C1 segment of cervical spinal cord (tissue), 14 donors: ENCODE data around the gene CD99.

ENCODE experiments used
- DNase-seq, 14 donors: peaks; one replicate each; lab custom pipeline; 2025; lab: John Stamatoyannopoulos, UW

CD99 gene, protein sequence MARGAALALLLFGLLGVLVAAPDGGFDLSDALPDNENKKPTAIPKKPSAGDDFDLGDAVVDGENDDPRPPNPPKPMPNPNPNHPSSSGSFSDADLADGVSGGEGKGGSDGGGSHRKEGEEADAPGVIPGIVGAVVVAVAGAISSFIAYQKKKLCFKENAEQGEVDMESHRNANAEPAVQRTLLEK

DNA sequence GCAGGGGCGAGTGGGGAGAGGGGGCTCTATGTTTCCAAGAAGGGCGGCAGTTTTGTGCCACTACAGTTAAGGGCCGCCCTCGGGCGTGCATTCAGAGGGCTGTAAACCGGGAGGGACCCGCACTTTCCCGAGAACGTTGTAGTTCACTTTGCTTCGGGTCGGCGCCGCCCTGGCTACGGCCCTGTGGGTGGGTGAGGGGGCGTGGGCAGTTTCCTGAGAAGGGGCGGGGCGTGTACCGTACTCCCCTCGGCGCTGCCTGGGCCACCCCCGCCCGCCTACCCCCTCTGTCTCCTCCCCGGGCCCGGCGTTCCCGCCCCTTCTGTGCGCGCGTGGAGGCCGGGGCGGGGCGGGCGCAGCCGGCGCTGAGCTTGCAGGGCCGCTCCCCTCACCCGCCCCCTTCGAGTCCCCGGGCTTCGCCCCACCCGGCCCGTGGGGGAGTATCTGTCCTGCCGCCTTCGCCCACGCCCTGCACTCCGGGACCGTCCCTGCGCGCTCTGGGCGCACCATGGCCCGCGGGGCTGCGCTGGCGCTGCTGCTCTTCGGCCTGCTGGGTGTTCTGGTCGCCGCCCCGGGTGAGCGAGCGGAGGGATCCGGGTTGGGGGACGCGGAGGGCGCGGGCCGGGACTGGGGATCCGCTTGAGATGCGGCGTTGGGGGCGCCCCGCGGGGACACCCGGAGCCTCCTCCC is at the start of gene CD99:
CD99 (plus strand) TSS at position 440 of the 687 bp plus-strand sequence; CDS start at position 506, 66 bp downstream.
- DNase-seq: no peak

GRCh38 chrX:2642146-2642545 is 48.9 kb upstream of the CD99 start:
- DNase-seq: no peak

- DNase-seq: no peak
Observed at GRCh38 chrX:2642791-2643190, 48.3 kb upstream of the CD99 start.

DNA sequence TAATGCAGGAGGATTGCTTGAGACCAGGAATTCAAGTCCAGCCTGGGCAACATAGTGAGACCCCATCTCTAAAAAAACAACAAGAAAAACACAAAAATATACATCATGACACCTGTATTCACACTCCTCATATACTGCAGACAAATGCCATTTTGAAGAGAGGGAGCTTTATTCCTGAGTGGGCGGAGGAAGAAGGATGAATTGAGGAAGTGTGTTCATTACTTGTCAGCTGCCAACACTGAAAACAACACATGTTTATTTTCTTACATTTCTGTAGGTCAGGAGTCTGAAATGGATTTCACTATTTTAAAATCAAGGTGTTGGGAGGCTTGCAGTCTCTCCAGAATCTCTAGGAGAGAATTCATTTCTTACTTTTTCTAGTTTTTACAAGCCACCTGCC is 47.2 kb upstream of the CD99 start:
- DNase-seq: no peak

GRCh38 chrX:2645563-2645962 is 45.5 kb upstream of the CD99 start:
- no peak for DNase-seq

DNA sequence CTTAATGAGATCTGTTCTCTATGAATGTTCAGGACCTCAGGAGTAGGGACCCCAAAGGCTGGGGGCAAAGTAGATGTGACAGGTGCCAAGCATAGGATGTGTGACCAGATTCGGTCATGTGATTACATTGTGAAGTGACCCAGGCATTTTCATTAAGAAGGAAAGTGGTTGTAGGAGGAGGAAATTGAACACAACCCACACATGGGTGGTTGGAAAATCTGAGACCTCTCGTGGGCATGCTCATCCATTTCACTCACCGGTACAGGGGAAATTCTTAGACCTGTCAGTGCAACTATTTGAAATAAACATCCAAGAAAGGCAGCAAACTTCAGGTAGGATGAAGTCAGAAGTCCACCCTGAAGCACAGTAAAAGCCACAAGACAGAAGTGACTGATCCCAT is 43.5 kb upstream of the CD99 start:
- no peak for DNase-seq

- DNase-seq: no peak
Observed at GRCh38 chrX:2650037-2650436, 41.1 kb upstream of the CD99 start.

DNA sequence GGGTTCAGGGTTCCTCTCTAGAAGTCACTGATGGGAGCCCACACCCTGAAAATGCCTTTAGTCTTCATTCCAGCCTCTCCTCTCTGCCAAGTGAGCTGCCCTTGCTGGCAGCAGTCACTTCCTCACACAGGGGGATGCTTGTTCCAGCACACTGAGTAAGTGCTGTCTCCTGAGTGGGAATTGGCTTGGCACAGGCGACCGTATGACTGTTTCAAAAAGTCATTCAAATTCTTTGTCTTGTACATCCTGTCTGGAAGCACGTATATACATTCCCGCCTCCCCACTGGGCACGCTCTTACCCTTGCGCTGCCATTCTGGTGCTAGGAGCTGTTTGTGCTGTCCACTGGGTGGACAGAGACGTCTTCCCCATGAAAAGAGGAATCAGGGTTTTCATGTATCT is 40.2 kb upstream of the CD99 start:
- DNase-seq: no peak

GRCh38 chrX:2652106-2652505 is 39.0 kb upstream of the CD99 start:
- DNase-seq: no peak

DNA sequence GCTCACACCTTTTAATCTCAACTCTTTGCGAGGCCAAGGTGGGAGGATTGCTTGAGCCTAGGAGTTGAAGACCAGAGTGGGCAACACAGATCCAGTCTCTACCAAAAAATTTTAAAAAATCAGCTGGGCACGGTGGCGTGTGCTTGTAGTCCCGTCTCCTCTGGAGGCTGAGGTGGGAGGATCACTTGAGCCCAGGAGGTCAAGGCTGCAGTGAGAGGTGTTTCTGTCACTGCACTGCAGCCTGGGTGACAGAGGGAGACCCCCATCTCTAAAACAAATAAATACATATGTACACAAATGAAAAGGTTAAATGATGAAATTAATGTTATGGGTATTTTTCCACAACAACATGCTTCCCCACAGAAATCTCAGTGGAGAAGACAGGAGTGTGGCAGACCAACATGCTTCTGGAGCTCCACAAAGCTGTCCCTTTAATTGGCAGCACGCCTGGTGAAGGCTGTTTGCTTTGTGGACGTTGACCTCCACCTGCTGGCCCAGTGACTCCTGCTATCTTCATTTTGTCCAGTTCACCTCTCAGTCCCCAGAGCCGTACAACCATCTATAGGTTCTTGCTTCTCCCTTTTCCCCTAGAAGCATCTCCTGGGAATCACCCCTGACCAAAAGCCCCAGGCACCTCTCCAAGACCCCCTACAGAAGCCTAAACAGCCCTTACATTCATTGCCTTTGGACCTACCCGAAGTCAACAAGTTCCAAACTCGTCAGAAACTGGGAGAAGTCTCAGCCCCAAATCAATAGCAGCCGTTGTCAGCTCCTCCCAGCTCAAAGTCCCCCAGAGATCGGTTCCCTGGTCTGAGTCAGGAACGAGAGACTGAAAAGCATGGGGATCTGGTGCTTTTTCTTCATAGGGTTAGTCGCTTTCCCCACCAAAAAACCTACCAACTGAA is 36.4 kb upstream of the CD99 start:
- DNase-seq: no peak

DNA sequence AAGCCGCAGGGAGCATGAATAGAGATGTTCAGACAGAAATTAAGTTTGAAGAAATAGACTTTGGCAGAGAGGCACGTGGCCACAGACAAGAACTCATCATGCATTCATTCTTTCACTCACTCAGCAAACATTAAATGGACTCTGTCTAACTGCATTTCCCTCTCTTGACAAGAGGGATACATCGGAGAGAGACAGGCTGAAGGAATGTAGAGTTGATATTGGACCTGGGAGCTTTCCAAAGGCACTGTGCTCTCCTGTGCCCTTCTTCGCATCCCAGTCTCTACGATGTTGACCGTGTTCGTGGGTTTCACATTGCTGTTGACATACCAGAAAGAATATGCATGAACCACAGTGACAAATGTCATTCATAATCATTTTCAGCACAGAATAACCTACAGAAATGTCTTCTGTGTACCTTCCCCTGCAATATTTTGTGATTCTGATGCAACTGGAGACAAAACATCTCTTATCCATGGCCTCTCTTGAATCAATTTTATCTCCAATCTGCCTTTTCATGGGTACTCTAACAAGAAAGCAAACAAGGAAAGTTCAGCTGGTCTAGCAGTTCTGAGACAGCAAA is 34.7 kb upstream of the CD99 start:
- no peak for DNase-seq

DNA sequence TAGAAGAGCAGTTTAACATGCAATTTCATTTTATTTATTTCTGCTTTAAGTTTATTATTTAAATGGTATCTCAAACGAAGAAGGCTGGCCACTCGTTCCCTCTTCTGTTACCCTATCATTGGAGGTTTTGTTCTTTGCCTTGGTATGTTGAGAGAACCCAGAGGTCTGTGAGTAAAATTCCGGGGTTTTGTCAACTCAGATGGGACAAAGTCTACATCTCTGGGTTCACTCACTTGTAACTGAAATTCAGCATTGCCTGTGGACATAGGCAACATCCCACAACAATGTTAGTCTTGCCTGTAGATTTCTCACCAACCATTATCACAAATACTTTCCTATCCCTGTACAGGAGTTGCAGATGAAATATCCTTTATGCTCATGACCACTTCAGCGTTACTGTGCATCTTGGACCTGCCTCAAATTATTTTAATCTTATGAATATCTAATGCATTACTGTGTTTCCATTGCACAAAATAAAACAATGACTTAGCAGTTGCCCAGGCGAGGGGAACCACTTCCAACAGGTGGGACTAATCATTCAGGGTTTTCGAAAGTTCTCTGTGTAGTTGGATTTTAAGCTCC is 33.5 kb upstream of the CD99 start:
- no peak for DNase-seq

- DNase-seq: no peak
Observed at GRCh38 chrX:2658585-2659292, 32.4 kb upstream of the CD99 start.

- DNase-seq: no peak
Observed at GRCh38 chrX:2662586-2662985, 28.5 kb upstream of the CD99 start.

- no peak for DNase-seq
Observed at GRCh38 chrX:2664502-2664901, 26.6 kb upstream of the CD99 start.

DNA sequence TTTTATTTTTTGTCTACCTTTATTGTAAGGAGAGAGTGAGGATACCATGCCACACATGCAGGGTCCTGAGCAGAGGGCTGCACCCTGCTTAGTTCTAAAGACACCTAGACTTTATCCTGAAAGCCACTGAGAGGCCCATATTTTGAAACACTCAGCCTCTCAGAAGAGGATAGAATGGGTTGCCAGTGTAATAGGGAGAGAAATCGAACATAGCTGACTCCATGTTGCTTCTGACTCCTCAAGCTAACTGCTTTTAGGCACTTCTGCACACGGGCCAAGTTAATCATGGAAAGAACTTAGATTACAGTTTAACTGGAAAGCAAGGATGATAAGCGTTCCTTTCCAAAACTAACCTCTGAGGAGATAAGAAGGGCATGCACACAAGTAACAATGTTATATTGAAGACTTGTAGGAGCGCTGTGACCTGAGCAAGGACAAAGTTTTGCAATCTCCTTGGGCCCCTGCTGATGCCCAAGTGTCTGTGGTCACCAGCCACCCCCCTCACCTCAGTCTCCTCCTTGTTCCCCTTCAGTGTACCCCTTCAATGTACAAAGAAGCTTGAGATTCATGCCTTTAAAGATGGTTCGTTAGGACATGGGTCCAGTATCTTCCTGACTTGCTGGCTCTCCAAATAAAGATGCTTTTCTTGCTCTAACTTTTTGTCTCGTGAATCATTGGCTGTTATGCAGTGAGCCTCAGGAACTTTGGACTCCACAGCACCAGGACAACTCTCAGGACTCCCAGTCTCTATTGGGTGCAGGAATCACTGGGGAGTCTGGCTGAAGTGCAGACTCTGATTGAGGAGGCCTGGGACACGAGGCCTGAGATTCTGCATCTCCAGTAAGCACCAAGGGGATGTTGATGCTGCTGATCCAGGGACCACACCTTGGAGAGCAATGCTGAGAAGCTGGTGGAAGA is 25.4 kb upstream of the CD99 start:
- DNase-seq: no peak

- DNase-seq: no peak
Observed at GRCh38 chrX:2666491-2666890, 24.6 kb upstream of the CD99 start.

DNA sequence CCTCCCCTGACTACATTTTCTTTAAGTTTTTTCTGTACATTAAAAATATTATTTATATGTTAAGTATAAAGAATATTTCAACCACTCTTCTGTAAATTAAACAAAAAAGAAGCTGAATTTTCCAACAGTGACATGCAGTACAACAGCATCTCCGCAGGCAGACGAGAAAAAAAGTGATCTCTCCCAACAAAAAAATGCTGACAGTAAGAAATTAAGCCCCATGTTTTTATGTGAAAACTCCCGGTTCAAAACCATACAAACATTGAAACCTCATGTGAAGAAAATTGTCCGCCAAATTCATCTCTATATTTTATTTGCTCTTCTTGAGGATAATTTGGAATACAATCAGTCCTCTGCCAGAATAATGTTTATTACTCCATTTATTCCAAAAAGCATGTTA is 20.1 kb upstream of the CD99 start:
- no peak for DNase-seq

- no peak for DNase-seq
Observed at GRCh38 chrX:2672084-2672483, 19.0 kb upstream of the CD99 start.

DNA sequence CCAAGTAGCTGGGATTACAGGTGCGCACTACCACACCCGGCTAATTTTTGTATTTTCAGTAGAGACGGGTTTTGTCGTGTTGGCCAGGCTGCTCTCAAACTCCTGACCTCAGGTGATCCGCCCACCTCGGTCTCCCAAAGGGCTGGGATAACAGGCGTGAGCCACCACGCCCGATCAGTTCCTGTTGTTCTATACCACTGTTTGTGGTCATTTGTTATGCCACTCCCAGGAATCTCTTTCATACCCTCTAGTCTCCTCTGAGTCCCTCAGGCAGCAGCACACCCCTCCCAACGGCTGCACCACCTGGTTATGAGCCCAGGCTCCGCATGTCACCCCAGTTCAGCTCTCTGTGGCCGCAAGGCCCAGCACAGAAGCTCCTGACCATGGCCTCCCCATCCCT is 17.5 kb upstream of the CD99 start:
- no peak for DNase-seq
